ENCODE measurements around the gene DNAJB14.

GRCh38 chr4:99894161-99894997, 52.0 kb downstream of the DNAJB14 start, which contains the start of gene LAMTOR3:
- TF ChIP-seq, protein P1, sequence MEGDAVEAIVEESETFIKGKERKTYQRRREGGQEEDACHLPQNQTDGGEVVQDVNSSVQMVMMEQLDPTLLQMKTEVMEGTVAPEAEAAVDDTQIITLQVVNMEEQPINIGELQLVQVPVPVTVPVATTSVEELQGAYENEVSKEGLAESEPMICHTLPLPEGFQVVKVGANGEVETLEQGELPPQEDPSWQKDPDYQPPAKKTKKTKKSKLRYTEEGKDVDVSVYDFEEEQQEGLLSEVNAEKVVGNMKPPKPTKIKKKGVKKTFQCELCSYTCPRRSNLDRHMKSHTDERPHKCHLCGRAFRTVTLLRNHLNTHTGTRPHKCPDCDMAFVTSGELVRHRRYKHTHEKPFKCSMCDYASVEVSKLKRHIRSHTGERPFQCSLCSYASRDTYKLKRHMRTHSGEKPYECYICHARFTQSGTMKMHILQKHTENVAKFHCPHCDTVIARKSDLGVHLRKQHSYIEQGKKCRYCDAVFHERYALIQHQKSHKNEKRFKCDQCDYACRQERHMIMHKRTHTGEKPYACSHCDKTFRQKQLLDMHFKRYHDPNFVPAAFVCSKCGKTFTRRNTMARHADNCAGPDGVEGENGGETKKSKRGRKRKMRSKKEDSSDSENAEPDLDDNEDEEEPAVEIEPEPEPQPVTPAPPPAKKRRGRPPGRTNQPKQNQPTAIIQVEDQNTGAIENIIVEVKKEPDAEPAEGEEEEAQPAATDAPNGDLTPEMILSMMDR (IDR thresholded peaks at IDR 0.05): no peak
- TF ChIP-seq EP300 (IDR thresholded peaks at IDR 0.05): no peak
- no peak for TF ChIP-seq POLR2A (IDR thresholded peaks at IDR 0.05)
- peak; percentile 68 to 88 (median 81) for TF ChIP-seq POLR2AphosphoS5 (IDR thresholded peaks at IDR 0.05)

All from stomach (tissue), 4 donors.